NCI-H2196 treated with DMSO at 0.1 percent for 48 hours (cell line): ENCODE results near the gene TOGARAM2.

Experiments used
- DNase-seq: peaks from one replicate; lab custom pipeline; 2025; ENCODE audit not compliant: unreplicated experiment; lab: John Stamatoyannopoulos, UW

Gene TOGARAM2

GRCh38 chr2:28981016-28981441 is at the start of gene TOGARAM2:
Gene TOGARAM2, plus strand, starts transcription at chr2:28981298. Its CDS starts 13,537 bp downstream, at chr2:28994835.
- peak; percentile 17 for DNase-seq

- no peak for DNase-seq
Observed at GRCh38 chr2:28934769-28935168, 46.3 kb upstream of the TOGARAM2 start.

DNA sequence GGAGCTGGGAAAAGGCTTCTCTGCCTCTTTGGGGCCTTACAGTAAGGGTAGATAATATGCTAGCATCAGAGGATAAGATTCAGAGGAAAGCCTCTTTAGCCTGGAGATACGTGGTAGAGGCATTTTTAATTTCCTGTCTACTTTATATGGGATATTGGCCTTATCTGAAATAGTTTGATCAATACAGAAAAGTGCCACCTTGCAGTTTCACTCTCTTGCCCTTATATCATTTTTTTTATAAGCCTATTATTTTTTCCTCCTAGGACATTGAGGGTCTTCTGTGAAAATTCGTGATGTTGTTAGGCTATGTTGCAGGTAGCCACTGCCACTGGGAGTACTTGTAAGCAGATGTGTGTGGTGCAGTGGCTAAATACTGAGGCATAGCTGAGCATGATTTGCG is 40.1 kb upstream of the TOGARAM2 start:
- no peak for DNase-seq

GRCh38 chr2:28944535-28945248 is 36.4 kb upstream of the TOGARAM2 start:
- DNase-seq: no peak

- DNase-seq: no peak
Observed at GRCh38 chr2:28948160-28948559, 32.9 kb upstream of the TOGARAM2 start.

- no peak for DNase-seq
Observed at GRCh38 chr2:28949190-28949589, 31.9 kb upstream of the TOGARAM2 start.

DNA sequence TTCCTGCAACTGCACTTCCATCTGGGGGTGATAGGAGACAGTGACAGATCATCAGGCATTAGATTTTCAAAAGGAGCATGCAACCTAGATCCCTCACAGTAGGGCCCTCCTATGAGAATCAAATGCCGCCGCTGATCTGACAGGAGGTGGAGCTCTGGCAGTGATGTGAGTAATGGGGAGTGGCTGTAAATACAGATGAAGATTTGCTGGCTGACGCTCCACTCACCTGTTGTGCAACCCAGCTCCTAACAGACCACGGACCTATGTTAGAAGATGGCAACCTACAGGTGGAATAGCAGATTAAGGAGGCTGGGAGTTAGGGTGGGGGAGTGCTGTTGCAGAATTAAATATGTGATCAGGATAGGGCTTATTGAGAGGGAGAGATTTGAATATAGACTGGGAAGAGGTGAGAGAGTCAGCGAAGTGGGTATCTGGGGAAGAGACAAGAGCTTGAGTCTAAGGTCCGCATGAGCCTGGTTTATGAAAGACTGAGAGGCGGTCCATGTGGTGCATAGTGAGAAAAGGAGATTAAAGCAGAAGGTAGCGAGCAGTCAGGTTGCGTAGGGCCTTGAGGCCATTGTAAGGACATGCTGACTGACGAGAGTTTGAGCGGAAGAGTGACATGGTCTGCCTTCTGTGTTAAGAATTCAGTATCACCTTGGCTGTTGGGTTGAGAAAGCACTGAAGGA is 31.3 kb upstream of the TOGARAM2 start:
- DNase-seq: no peak

DNA sequence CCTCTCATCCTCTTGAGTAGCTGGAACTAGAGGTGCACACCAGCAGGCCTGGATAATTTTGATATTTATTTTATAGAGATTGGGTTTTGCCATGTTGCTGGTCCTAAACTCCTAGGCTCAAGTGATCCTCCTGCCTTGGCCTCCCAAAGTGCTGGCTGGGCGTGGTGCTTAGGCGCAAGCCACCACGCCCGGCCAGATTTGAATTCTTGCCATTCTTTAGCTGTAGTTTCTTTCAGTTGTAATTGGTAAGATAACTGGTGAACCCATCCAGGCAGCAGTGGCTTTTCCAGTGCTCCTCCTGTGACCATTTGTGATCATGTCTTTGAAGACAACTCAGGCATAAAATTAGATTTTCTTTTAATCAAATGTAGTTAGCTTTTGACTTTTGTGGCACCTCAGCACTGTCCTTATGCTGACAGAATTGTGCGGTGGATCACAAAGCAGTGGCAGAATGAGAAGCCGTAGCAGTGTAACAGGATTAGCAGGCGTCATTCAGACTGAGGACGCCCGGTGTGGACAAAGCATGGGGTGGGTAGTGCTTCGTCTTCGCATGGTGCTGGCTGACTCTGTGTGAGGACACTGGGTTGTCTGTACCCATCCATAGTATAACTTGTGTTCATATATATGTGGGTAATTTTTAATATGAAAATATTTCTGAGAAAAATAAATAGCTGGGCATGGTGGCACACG is 30.0 kb upstream of the TOGARAM2 start:
- DNase-seq: no peak

DNA sequence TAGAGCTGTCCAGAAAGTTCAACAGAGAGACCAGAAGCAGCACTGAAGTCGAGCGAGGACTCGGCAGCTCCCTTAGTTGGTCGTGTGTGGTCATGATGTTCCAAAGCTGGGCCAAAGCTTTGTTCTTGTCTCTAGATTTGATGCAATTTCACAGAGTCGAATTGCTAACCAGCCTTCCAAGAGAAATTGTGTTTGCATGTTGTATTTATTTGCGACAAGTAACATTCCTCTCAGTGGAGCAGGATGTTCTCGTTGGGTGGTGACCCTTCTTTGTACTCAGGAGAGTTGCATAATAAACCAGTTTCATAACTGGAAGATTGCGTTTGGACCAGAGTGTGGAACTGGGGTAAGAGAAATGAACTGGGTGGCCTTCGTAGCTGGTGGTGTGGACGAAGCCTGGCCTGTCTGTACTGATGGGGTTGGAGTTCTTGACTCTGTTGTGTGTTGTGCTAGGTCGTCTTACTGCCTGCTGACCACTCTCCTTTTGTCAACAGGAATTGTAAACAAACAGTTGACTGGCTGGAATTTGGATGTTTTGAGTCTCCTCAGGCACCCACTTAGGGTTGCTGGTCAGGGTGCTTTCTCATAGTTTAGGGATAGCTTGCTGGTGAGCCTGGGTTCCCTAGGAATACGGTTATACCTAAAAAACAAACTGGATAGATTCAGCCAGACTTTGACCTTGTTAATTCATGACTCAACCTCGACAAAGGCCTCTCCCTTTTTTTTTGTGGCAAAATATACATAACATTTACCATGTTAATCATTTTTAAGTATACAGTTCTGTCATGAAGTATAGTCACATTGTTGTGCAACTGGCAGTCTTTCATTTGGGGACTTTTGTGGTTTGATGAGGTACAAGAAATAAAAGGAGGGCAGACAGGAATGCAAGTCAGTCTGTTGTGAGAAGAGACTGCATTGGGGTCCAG is 28.9 kb upstream of the TOGARAM2 start:
- no peak for DNase-seq

GRCh38 chr2:28952836-28953211 is 28.3 kb upstream of the TOGARAM2 start:
- DNase-seq: no peak

DNA sequence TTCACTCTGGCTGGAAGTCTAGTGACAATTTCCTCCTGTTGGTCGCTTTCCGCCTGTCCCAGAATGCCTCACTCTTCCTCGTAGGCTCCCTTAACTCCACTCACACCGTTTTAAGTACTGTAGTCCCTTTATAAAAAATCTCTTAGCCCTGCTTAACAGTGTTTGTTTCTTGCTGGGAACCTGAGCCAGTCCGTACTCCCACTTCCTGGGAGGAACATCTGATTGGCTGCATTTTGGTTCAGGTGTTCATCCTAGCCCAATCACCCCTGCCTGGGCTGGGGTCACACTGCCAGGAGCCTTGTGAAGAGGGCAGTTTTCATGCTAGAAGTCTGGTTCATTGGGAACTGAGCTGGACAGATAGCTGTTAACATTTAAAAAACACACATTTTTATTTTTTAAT is 25.6 kb upstream of the TOGARAM2 start:
- DNase-seq: no peak

GRCh38 chr2:28956415-28956826 is 24.7 kb upstream of the TOGARAM2 start:
- no peak for DNase-seq

GRCh38 chr2:28956890-28957289 is 24.2 kb upstream of the TOGARAM2 start:
- DNase-seq: no peak

GRCh38 chr2:28958689-28959088 is 22.4 kb upstream of the TOGARAM2 start:
- DNase-seq: peak; percentile 53

DNA sequence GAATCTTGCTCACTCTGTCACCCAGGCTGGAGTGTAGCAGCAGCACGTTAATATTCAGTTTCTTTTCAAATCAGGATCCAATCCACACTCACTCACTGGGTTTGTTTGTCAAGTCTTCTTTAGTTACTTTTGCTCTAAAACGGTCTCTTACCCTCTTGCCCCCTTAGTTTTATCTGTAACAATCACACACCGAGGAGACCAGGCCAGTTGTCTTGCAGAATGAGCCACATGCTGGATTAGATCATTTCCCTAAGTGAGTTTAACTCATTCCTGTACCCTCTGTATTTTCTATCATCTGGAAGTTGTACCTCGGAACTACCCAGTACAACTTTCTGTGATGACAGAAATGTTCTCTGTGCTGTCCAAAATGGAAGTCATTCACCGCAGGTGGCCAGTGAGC is 20.7 kb upstream of the TOGARAM2 start:
- no peak for DNase-seq

GRCh38 chr2:28962505-28962904 is 18.6 kb upstream of the TOGARAM2 start:
- DNase-seq: no peak

GRCh38 chr2:28970464-28971160 is 10.5 kb upstream of the TOGARAM2 start:
- DNase-seq: no peak

DNA sequence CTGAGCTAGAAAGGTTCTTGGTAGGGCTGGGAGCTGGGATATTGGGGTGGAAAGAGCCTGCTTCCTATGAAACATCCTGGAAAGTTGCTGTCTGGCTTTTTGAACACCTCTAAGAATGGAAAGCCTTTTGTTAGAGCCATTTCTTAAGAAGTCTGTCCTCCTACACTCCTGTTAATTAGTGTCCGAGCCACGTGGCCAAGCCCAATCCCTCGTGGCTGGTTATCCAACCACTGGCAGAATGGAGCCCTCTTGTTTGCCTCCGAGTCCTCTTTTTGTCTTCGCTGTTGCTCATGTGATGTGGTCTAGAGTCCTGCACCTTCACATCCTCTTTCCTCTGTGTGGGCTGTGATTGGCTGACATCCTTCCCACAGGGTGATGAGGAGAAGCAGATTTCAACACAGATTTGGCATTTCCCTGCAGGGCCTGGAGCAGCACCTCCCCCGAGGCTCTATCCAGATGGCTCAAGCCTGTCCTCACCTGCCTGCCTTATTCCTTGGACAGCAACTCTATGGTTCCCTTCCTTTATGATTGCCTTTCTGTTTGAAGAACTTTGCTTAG is 8.2 kb upstream of the TOGARAM2 start:
- DNase-seq: no peak

- no peak for DNase-seq
Observed at GRCh38 chr2:28974252-28974651, 6.8 kb upstream of the TOGARAM2 start.

- DNase-seq: no peak
Observed at GRCh38 chr2:28975671-28976070, 5.4 kb upstream of the TOGARAM2 start.
